GM13976 (cell line): Measurements from ENCODE around the gene FOLR1.

Source experiments
- DNase-seq: peaks from one replicate; pipeline ENCODE4 v3.0.0; 2012; ENCODE audit warnings: low spot score
- in situ Hi-C: fragments of 300-500 bp; cut with MboI; formaldehyde crosslinking; loops from one replicate; pipeline ENCODE4 v1.12.0; 2022; ENCODE audit warnings: low sequenced_read_pairs, mixed read lengths, inconsistent platforms; ENCODE audit not compliant: unreplicated experiment
- TF ChIP-seq, protein P1 (sequence below): IDR thresholded peaks from 2 replicates; pipeline ENCODE4 v1.5.1; 2012; ENCODE audit warnings: borderline replicate concordance, mild to moderate bottlenecking; ENCODE audit not compliant: insufficient read depth; ENCODE audit errors: extremely low read depth, missing control alignments, control extremely low read depth

Gene FOLR1

GRCh38 chr11:72229925-72230763 is 38.2 kb downstream of the FOLR1 start:
- DNase-seq: no peak
- in situ Hi-C loops: no loop called here
- TF ChIP-seq, protein P1, sequence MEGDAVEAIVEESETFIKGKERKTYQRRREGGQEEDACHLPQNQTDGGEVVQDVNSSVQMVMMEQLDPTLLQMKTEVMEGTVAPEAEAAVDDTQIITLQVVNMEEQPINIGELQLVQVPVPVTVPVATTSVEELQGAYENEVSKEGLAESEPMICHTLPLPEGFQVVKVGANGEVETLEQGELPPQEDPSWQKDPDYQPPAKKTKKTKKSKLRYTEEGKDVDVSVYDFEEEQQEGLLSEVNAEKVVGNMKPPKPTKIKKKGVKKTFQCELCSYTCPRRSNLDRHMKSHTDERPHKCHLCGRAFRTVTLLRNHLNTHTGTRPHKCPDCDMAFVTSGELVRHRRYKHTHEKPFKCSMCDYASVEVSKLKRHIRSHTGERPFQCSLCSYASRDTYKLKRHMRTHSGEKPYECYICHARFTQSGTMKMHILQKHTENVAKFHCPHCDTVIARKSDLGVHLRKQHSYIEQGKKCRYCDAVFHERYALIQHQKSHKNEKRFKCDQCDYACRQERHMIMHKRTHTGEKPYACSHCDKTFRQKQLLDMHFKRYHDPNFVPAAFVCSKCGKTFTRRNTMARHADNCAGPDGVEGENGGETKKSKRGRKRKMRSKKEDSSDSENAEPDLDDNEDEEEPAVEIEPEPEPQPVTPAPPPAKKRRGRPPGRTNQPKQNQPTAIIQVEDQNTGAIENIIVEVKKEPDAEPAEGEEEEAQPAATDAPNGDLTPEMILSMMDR: no peak

DNA sequence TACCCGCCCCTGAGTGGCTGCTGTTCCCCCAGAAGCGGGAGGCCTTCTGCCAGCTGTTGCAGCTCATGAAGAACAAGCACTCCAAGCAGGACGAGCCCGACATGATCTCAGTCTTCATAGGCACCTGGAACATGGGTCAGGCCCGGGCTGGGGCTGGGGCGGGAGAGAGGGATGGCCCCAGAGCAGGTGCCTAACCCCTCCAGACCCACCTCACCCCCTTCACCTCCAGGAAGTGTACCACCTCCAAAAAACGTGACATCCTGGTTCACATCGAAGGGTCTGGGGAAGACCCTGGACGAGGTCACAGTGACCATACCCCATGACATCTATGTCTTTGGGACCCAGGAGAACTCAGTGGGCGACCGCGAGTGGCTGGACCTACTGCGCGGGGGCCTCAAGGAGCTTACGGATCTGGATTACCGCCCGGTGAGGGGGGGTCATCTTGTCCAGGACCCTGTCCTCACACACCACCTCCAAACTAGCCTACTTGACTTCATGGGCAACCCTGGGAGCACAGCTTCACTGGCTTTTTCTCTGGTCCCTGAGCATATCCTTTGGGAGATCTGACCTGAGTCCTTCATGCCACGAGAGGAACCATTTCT is 38.9 kb downstream of the FOLR1 start:
- in situ Hi-C loops: no loop called here
- TF ChIP-seq, protein P1: no peak
- peak; percentile 17 for DNase-seq

- DNase-seq: no peak
- TF ChIP-seq, protein P1: no peak
- in situ Hi-C loops: no loop called here
Measured at GRCh38 chr11:72231396-72232259, 39.7 kb downstream of the FOLR1 start.

GRCh38 chr11:72232260-72233055 is 40.5 kb downstream of the FOLR1 start:
- in situ Hi-C loops: no loop called here
- TF ChIP-seq, protein P1: no peak
- no peak for DNase-seq

DNA sequence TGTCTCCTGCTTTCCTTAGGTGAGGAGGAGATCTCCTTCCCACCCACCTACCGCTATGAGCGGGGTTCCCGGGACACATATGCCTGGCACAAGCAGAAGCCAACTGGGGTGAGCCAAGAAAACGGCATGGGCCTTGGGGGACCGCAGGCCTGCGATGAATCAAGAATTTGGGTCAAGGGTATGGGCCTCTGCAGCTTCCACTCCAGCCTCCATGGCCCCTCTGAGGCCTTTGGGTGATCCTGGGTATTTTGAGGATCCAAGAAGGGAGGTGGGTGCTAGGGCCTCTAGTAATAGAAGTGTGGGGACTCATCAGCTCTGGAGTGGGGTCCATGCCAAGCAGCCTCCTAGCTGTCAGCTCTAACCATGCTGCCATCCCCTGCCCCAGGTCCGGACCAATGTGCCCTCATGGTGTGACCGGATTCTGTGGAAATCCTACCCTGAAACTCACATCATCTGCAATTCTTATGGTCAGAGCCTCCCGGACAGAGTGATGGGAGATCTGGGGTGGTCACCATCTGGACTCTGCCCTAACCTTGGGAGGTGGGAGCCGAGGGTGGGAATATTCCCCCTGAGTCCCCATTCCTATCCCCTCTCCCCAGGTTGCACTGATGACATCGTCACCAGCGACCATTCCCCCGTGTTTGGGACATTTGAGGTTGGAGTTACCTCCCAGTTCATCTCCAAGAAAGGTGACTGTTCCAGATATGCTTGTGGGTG is 41.3 kb downstream of the FOLR1 start:
- in situ Hi-C loops: no loop called here

More for the DNA sequence above, 41.3 kb downstream of the FOLR1 start:
- no peak for DNase-seq
- TF ChIP-seq, protein P1: no peak
